Astrocyte (in vitro differentiated cells and primary cell): ENCODE measurements around the gene SYCE3. TPM values are rescaled to one million over a fixed set of nuclear protein-coding genes. Genes with fewer than 3 reads are reported as not detected.

Experiments used
- DNase-seq: peaks from one replicate; pipeline ENCODE4 v3.0.0-alpha.2; 2010; ENCODE audit warnings: low read depth
- FAIRE-seq: peaks from 2 replicates; lab custom pipeline; 2011; peaks lifted over from hg19 to GRCh38; lab: Jason Lieb, UNC
- H2AFZ ChIP-seq: 2 replicates; pipeline ENCODE4 v1.6.0; 2012; ENCODE audit warnings: low read depth, low read length, inconsistent platforms
- H3K27ac ChIP-seq: 2 replicates; pipeline ENCODE4 v1.5.1; 2011; ENCODE audit warnings: low read depth, low read length, inconsistent platforms
- H3K27me3 ChIP-seq: 2 replicates; pipeline ENCODE4 v1.6.0; 2011; ENCODE audit warnings: low read length, inconsistent platforms; ENCODE audit not compliant: insufficient read depth
- H3K36me3 ChIP-seq: 2 replicates; pipeline ENCODE4 v1.5.1; 2011; ENCODE audit warnings: low read length, inconsistent platforms; ENCODE audit not compliant: insufficient read depth
- H3K4me1 ChIP-seq: 2 replicates; pipeline ENCODE4 v1.5.1; 2011; ENCODE audit warnings: low read length, inconsistent platforms; ENCODE audit not compliant: insufficient read depth
- H3K4me2 ChIP-seq: 2 replicates; pipeline ENCODE4 v1.6.0; 2012; ENCODE audit warnings: low read length, inconsistent platforms
- H3K4me3 ChIP-seq: 2 replicates; pipeline ENCODE4 v1.5.1; 2011; ENCODE audit warnings: low read depth, mild to moderate bottlenecking, low read length, inconsistent platforms; ENCODE audit not compliant: insufficient read depth
- H3K79me2 ChIP-seq: 2 replicates; pipeline ENCODE4 v1.6.0; 2012; ENCODE audit warnings: mild to moderate bottlenecking, low read length, inconsistent platforms; ENCODE audit not compliant: insufficient read depth
- H3K9ac ChIP-seq: 2 replicates; pipeline ENCODE4 v1.6.0; 2012; ENCODE audit warnings: mild to moderate bottlenecking, low read length, inconsistent platforms
- H3K9me3 ChIP-seq: 2 replicates; pipeline ENCODE4 v1.5.1; 2012; ENCODE audit warnings: low read depth, mild to moderate bottlenecking, low read length, inconsistent platforms; ENCODE audit not compliant: insufficient read depth
- H4K20me1 ChIP-seq: 2 replicates; pipeline ENCODE4 v1.6.0; 2012; ENCODE audit warnings: low read length, inconsistent platforms; ENCODE audit not compliant: insufficient read depth
- H3K27ac Mint-ChIP-seq: one replicate; pipeline ENCODE4 v1.8.0; 2021; ENCODE audit warnings: mild to moderate bottlenecking, mixed read lengths; ENCODE audit not compliant: unreplicated experiment
- H3K27me3 Mint-ChIP-seq: one replicate; pipeline ENCODE4 v1.8.0; 2021; ENCODE audit warnings: low read depth, mixed read lengths; ENCODE audit not compliant: unreplicated experiment
- H3K36me3 Mint-ChIP-seq: one replicate; pipeline ENCODE4 v1.8.0; 2021; ENCODE audit warnings: low read depth, mixed read lengths; ENCODE audit not compliant: unreplicated experiment
- H3K4me1 Mint-ChIP-seq: one replicate; pipeline ENCODE4 v1.8.0; 2021; ENCODE audit warnings: low read depth, mixed read lengths; ENCODE audit not compliant: unreplicated experiment
- H3K4me3 Mint-ChIP-seq: one replicate; pipeline ENCODE4 v1.8.0; 2021; ENCODE audit warnings: mild to moderate bottlenecking, moderate library complexity, mixed read lengths; ENCODE audit not compliant: unreplicated experiment
- H3K9me3 Mint-ChIP-seq: one replicate; pipeline ENCODE4 v1.8.0; 2021; ENCODE audit warnings: mild to moderate bottlenecking, mixed read lengths; ENCODE audit not compliant: unreplicated experiment
- CTCF ChIP-seq: IDR thresholded peaks from 2 replicates; pipeline ENCODE4 v1.5.1; 2011; ENCODE audit warnings: low read depth, mild to moderate bottlenecking, inconsistent platforms, low read length, moderate library complexity; ENCODE audit not compliant: insufficient read depth
- EZH2 ChIP-seq: IDR thresholded peaks from 2 replicates; pipeline ENCODE4 v1.6.1; 2012; ENCODE audit warnings: mild to moderate bottlenecking, low read length, inconsistent platforms; ENCODE audit not compliant: insufficient read depth
- total RNA-seq: library from RNA; stranded (reverse); gene quantifications from 2 replicates; pipeline ENCODE4 v1.2.1, GENCODE V29; 2021

SYCE3 gene
- total RNA-seq, 1 donor from 2014 or later, result not detected

- no peaks in the 10 kb centered on the region for H4K20me1 ChIP-seq
- no peaks in the 10 kb centered on the region for H3K79me2 ChIP-seq
- H3K27ac Mint-ChIP-seq, result no peak overlapping the region
- no peaks in the 10 kb centered on the region for H3K4me1 ChIP-seq
- no peak for TF ChIP-seq CTCF
- no peak for TF ChIP-seq EZH2
- no peak overlapping the region for H3K4me3 ChIP-seq
- H3K27me3 Mint-ChIP-seq, result no peaks in the 10 kb centered on the region
- no peak overlapping the region for H3K9ac ChIP-seq
- H3K27me3 ChIP-seq, result peaks cover under 1% of the 10 kb centered on the region
- no peak for FAIRE-seq
- no peaks in the 10 kb centered on the region for H3K9me3 ChIP-seq
- peaks cover 32% of the 10 kb centered on the region for H3K36me3 Mint-ChIP-seq
- H3K36me3 ChIP-seq, result no peaks in the 10 kb centered on the region
- no peak for DNase-seq
- H3K4me1 Mint-ChIP-seq, result no peaks in the 10 kb centered on the region
- no peak overlapping the region for H3K4me2 ChIP-seq
- no peak overlapping the region for H3K27ac ChIP-seq
- H2AFZ ChIP-seq, result no peak overlapping the region
- peaks cover under 1% of the 10 kb centered on the region for H3K9me3 Mint-ChIP-seq
- H3K4me3 Mint-ChIP-seq, result no peak overlapping the region
Measured at GRCh38 chr22:50571264-50572175, 8.8 kb upstream of the SYCE3 start.

GRCh38 chr22:50570861-50571260 is 8.1 kb upstream of the SYCE3 start:
- TF ChIP-seq EZH2, result no peak
- no peaks in the 10 kb centered on the region for H3K4me1 Mint-ChIP-seq
- no peak for FAIRE-seq
- no peaks in the 10 kb centered on the region for H3K36me3 ChIP-seq
- no peak for DNase-seq
- peaks cover 1% of the 10 kb centered on the region for H3K9me3 Mint-ChIP-seq
- H3K4me2 ChIP-seq, result no peak overlapping the region
- H2AFZ ChIP-seq, result no peak overlapping the region
- no peak overlapping the region for H3K4me3 ChIP-seq
- H4K20me1 ChIP-seq, result no peaks in the 10 kb centered on the region
- peaks cover 2% of the 10 kb centered on the region for H3K27me3 ChIP-seq
- no peak overlapping the region for H3K27ac Mint-ChIP-seq
- H3K79me2 ChIP-seq, result no peaks in the 10 kb centered on the region
- H3K4me1 ChIP-seq, result no peaks in the 10 kb centered on the region
- no peak overlapping the region for H3K27ac ChIP-seq
- H3K36me3 Mint-ChIP-seq, result peaks cover 37% of the 10 kb centered on the region
- H3K9ac ChIP-seq, result no peak overlapping the region
- no peaks in the 10 kb centered on the region for H3K9me3 ChIP-seq
- H3K27me3 Mint-ChIP-seq, result peaks cover 2% of the 10 kb centered on the region
- no peak overlapping the region for H3K4me3 Mint-ChIP-seq

- H3K4me1 ChIP-seq, result no peaks in the 10 kb centered on the region
- no peaks in the 10 kb centered on the region for H3K36me3 ChIP-seq
- H3K4me3 ChIP-seq, result no peak overlapping the region
- no peak overlapping the region for H3K4me2 ChIP-seq
- H3K36me3 Mint-ChIP-seq, result peaks cover 37% of the 10 kb centered on the region
- no peak for DNase-seq
- peaks cover 6% of the 10 kb centered on the region for H3K27me3 ChIP-seq
- no peak overlapping the region for H3K27ac ChIP-seq
- H2AFZ ChIP-seq, result no peak overlapping the region
- no peak for FAIRE-seq
- no peaks in the 10 kb centered on the region for H3K4me1 Mint-ChIP-seq
- H3K9me3 Mint-ChIP-seq, result peaks cover 1% of the 10 kb centered on the region
- H4K20me1 ChIP-seq, result no peaks in the 10 kb centered on the region
- no peak overlapping the region for H3K27ac Mint-ChIP-seq
- TF ChIP-seq CTCF (no peak), EZH2 (no peak)
- no peaks in the 10 kb centered on the region for H3K9me3 ChIP-seq
- H3K9ac ChIP-seq, result no peak overlapping the region
- H3K27me3 Mint-ChIP-seq, result peaks cover 4% of the 10 kb centered on the region
- no peak overlapping the region for H3K4me3 Mint-ChIP-seq
- no peaks in the 10 kb centered on the region for H3K79me2 ChIP-seq
Measured at GRCh38 chr22:50569896-50570535, 7.3 kb upstream of the SYCE3 start.
